IPS DF 19.7 (cell line): Measurements from ENCODE around the gene RUBCNL.
"Not testable (repeated sequence)": the region's sequence is repeated elsewhere in the genome, so short reads cannot be mapped to it uniquely, and the experiment has no call there.

Experiments used
- DNase-seq: peaks from one replicate; pipeline ENCODE4 v3.0.0-alpha.2; 2013; ENCODE audit warnings: low read depth, low spot score

The RUBCNL gene

DNA sequence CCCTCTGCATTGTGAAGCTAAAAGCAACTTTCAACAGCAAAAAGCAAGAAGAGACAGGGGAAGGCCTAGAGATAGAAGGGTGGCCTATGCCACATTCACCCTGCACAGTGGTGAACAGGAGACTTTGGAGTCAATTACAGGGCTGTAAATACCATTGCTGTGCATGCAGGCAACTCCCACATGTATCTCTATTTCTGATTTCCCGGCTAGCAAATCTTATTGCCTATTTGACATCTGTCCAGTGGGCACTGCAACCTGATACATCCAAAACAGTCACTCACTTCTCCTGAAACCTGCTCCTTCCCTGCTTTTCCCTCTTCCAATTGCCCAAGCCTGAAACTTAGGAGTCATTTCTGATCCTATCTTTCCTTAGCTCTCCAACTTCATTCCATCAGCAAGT lies 13.4 kb downstream of the RUBCNL start:
- no peak for DNase-seq

DNA sequence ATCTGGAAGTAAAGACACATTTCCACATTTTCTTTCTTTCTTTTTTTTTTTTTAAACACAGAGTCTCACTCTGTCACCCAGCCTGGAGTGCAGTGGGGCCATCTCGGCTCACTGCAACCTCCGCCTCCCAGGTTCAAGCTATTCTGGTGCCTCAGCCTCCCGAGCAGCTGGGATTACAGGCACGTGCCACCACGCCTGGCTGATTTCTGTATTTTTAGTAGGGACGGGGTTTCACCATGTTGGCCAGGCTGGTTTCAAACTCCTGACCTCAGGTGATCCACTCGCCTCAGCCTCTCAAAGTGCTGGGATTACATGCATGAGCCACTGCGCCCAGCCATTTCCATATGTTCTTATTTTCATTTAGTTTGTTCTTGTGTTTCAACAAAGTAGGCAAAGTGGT lies 14.1 kb downstream of the RUBCNL start:
- DNase-seq: not testable (repeated sequence)

DNA sequence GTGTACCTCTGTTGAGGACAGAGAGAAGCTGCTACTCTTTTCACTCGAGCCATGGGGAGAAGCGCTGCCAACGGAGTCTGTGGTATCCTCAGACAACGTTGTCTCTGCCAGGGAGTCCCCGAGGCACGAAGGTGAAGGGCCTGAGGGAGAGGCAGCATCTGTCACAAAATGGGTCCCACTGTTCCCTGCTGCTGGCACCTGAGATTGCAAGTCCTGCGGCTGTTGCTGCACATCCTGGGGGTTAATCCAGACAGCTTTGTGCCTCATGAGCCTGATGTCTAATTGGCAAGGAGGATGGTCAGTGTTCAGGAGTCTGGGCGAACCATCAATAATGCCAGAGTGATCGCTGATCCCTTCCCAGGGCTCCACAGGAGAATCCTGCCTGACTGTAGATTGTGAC lies 15.0 kb downstream of the RUBCNL start:
- no peak for DNase-seq

DNA sequence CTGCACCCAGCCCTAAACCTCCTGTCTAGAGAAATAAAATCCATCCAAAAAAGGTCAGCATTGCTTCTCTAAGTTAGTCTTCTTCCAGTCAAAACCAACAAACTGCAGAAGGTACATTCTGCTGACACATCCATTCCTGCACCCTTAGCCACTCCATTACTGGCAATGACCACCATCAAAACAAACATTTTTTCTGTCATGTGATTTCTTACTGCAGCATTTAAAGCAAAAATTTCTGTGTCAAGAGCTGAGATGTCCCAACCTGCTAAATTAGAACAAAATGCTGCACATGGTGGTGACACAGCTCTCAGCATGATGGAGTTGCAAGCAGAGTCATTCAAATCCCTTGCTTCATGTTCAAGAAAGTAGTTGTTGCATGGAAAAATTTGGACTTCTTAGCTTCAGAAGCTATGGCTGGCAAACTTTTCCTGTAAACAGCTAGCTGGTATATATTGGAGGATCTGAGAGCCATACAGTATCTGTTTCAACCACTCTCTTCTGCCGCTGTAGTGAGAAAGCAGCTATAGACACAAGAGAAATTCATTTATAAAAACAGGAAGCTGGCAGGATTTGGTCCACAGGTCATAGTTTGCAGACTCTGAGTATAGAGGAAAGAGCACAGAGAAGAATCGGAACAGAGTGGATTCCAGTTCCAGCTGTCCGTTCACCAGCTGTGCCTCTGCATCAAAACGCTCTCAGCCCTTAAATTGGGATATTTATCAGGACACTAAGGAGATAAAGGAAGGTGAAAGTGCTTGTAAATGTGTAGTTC lies 17.4 kb downstream of the RUBCNL start:
- DNase-seq: no peak

DNA sequence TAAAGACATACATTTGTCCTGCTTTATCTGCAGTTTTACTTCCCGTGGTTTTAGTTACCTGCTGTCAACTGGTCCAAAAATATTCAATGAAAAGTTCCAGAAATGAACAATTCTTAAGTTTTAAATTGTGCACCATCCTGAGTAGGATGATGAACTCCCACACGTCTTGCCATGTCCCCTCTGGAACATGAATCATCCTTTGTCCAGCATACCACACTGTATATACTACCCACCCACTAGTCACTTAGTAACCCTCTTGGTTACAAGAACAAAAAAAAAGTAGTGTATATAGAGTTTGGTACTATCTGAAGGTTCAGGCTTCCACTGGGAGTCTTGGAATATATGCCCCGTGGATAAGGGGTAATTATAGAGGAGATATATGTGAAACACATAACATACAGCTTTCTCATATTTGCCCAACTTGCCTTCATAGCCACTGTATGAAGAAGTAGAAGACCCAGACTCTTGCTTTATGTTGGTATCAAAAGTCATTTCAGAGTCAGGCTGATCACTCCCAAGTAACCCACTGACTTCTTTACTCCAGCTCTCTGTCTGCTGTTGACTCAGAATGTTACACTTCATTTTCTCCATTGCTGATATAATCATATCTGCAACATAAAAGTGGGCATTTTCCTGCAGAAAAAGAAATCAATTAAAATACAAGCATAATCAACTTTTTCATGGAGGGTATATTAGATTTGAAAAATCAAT lies 19.3 kb downstream of the RUBCNL start:
- no peak for DNase-seq

DNA sequence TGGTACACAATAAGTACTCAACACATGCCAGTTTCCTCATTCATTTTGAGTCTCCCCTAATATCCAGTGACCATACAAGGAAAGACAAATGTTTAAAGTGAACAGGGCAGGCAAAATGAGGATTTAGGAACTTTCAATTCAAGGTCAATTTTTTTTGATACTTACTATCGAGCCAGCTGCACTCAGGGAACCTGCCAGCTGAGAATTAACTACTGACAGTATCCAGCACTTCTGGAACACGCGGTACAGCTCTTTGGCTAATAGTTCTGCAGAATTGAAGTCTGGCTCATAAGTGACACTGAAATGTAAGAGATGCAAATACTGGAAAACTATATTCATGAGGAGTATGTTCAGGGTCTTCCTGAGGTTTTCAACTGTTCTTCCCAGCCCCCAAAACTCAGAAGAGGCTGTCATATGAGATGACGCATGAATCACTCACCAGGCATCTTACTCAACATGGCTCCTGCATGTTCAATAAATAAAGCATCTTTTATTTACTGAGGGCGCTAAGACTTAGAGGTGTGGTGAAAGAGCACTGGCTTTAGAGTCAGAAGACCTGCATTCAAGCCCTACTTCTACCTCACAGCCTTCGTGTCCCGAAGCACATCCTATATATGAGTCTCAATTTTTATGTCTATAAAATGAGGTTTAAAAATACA lies 25.6 kb downstream of the RUBCNL start:
- no peak for DNase-seq

DNA sequence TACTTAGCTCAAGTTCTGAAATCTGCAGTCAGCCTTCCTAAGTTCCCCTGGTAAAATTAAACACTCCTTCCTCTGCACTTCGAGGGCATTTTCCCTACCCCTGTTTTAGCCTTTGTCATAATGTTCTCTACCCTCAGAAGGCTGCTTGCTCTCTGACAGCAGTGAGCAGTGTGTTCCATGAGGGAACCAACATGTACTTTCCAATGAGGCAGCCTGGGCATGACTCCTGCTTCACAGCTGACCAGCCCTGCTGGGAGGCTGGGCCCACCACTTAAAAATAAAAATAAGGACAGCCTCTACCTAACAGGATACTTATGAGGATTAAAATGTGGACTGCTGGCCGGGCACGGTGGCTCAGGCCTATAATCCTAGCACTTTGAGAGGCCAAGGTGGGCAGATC lies 26.4 kb downstream of the RUBCNL start:
- no peak for DNase-seq

DNA sequence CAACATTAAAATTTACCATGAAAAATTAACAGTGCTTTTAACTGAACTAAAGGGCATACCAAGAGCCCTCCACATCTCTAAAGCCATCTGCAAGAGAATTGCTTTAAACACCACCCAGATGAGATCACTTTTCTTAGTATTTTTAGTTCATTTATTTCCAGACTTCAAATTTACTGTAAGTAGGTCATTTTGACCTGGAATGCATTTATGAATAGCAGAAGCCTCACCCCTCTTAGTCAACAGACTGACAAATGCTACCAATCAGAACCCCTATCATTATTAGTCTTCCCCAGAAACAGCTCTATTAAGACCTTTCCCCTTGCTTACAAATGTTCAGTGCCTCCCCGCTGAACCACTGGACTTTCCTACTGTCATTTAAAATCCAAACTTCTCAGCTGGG lies 27.3 kb downstream of the RUBCNL start:
- no peak for DNase-seq

DNA sequence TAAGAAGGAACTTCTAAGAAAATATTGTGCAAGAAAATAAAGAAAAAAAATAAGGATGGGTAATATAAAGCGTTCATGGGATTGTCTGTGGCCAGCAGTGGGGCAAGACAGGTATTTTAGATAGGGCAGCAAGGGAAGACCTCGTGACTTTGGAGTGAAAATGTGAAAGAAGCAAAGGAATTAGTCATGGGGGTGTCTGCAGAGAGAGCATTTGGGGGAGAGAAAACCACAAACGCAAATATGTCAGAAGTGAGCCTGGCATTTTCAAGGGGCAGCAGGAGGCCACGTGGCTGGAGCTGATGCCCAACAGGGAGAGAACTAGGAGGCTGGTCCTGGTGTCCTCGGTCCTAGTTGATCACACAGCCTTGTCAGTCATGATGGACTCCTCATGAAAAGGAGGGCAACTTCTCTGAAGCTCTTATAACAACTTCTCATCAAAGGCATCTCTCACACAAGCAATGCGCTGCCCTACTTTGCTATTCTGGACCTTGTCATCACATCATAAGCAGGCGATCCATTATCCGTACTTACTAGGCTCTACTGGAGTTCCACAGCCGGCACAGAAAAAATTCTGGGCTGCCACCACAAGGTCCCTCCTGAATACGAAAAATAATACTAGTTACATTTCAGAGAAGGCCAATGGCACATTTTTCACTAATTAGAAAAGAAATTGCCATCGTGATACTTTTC lies 31.0 kb downstream of the RUBCNL start:
- DNase-seq: no peak

DNA sequence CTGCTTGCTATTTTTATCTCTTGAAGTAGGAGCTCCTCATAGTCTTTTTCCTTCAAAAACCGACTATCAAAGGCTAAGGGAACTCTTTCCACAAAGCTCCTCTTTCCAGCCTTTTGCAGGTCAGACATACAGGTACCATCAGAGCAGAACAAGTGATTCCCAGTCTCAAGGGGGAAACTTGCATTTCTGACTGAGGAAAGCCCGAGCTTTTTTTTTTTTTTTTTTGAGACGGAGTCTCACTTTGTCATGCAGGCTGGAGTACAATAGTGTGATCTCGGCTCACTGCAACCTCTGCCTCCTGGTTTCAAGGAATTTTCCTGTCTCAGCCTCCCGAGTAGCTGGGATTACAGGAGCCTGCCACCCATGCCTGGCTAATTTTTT lies 32.0 kb downstream of the RUBCNL start:
- no peak for DNase-seq

DNA sequence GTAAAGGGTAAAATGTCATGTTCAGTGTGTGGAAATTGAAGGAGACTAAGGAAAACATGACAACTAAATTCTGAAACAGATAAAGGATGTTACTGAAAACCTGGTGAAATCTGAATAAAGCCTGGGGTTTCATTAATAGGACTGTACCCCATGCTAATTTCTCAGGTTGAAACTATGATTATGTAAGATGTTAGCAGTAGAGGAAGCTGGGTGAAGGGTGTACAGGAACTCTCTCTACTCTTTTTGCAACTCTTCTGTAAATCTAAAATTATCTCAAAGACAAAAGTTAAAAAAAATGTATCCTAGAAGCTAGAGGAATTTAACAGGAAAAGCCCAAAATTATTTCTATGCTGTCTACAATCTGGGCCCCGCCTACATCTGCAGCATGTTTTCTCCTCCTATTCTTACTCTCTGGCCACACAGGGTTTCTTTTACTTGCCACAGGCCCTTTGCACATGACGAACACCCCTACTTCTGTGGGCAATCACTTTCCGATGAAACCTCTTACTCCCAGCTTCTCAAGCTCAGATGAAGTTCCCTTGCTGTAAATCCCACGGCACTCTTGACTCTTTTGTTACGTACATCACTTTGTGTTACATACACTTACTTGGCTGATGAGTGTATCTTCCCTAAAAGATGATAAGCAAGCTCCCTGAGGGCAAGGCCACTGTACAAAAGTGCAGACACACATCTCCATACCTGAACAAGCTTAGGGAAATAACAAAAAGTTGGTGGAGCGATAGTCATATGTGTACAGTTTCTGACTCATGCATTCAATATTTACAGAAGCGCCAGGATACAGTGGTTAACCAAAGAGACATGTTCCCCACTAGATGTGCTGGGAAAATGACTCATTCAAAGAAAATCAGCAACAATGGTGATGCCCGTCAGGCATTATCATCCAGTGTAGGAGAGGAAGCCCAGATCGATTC lies 32.6 kb downstream of the RUBCNL start:
- no peak for DNase-seq

DNA sequence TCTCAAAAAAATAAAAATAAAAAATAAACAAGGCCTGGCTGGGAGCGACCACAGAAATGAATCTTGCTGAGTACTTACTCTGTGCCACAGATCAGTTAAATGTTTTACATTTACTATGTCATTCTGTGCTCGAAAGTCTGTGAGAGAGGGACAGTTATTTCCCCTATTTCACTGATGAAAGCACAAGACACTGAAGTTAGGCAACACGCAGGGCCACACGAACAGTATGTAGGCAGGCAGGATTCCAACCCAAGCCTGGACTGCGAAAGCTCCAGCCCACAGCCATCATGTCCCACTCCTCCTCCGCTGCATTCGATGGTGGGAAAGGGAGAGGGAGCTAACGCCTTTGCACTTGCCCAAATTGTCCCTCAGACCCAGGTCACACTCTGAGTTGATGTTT lies 34.2 kb downstream of the RUBCNL start:
- DNase-seq: no peak

DNA sequence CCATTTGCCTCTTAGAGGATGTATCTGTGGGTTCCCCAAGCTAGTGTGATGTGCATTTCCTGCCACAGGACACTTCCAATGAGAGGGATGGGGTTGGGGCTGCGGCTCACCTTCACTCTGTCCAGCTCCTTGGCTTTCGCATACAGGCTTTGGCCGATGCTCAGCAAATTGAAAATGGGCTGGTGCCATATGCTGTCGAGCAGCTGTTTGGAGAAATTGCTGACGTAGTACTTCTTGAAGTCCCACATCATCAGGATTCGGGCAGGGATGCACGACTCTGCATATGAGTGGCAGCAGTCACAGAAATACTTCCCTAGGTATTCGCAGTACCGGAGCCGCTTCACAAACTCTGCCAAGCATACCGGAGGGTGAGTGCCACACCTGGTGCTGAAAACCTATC lies 37.0 kb downstream of the RUBCNL start:
- no peak for DNase-seq

DNA sequence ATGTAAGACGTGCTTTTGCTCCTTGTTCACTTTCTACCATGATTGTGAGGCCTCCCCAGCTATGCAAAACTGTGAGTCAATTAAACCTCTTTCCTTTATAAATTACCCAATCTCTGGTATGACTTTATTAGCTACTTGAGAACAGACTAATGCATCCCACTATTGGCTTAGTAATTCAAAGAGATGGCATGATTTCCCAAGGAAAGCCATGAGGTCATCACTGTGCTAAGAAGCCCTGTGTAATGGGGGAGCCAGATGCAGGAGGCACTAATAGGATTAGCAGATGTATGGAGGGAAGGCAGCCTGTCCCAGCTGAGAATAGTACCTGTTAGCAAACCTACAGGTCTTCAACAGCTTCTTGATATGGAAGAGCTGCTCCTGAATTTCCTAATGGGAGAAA lies 38.1 kb downstream of the RUBCNL start:
- DNase-seq: no peak

DNA sequence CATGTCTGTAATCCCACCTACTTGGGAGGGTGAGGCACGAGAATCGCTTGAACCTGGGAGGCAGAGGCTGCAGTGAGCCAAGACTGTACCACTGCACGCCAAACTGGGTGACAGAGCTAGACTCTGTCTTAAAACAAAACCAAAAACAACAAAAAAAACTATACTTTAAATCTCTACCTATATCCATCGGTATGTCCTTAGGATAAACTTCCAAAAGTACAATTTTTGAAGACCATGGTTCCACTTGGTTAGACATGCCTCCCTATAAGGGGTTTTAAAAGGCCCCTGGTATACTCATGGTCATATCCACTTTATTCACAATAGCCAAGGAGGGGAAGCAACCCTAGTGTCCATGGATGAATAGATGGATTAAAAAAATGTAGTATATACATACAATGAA lies 39.8 kb downstream of the RUBCNL start:
- DNase-seq: no peak

DNA sequence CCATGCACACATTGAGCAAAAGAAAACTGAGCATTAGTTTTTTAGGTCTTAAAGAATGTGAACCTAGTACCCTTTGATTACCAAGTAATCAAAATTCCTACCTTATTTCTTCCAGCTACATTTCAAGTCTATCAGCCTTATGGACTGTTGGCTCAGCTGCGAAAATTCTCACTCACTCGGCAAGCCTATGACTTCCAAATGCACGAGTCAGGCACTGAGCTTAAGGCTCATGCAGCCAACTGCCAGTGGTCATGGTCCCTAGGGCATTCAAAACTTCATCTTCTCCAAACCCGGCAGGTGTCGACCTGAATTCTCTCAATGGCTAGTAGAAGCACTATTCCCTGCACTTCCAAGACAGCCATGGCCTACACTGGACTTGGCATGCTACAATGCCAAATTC lies 41.2 kb downstream of the RUBCNL start:
- DNase-seq: no peak

DNA sequence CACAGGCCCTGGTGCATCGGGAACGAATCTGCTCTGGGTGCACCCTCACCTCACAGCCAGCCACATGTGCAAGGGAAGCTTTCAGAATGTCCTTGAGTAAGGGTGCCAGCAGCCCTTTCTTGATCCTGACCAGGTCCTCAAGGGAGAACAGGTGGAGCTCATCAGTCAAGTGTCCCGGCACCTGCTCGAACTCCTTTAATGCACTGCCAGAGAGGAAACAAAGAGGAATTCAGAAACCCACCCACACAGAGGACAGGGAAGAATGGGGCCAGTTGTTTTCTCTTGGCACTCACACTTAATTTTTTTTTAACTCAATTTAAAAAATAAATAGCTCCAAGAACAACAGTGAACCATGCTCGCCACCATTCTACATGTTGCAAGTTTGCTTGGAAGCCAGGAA lies 41.7 kb downstream of the RUBCNL start:
- no peak for DNase-seq

DNA sequence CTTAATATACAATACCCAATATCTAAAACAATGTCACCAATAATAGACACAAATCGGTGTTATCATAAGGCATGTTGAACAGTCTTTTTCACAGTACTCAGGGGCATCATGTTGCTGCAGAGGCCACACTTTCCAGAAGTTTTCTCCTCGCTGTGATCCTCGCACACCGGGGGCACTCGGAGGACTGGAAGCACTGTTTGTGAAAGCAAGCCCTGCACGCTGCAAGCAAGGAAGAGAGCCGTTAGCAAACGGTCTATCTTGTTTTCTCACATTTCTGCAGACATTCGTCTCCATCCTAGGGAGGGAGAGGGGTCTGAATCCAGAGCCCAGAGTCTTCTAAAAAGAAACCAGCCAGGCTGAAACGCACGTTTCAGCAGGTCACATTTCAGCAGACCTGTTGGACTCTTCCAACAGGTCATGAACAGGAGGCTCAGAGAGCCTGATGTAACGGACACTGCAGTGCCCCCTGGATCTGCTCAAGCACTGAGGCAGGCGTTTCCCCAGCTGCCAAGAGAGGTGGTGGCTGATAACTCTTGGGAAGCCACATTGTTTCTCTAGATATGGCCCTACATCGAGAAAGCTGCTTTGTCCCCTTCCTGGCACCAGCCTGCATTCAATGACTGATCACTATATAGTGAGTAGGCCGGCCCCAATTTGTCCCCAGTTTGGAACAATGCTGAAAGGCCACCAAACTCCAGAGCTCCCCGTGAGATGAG lies 43.6 kb downstream of the RUBCNL start:
- no peak for DNase-seq

DNA sequence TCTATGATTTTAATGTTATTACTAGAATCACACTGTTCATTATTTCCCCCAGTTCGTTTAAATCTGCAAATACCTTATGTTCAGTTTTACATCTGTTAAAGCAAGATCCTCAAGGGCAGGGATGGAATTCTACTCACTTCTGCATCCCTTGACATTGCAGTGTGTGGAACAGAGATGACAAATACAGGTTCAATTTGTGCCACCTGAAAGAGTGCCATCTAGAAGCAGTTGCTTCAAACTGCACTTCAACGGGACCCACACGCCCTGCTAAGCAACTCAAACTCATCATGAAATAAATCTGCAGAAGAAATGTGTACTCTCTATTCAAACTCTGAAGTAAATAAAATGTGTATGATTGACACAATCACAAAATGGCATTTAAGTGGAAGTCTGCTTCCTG lies 44.5 kb downstream of the RUBCNL start:
- DNase-seq: no peak

DNA sequence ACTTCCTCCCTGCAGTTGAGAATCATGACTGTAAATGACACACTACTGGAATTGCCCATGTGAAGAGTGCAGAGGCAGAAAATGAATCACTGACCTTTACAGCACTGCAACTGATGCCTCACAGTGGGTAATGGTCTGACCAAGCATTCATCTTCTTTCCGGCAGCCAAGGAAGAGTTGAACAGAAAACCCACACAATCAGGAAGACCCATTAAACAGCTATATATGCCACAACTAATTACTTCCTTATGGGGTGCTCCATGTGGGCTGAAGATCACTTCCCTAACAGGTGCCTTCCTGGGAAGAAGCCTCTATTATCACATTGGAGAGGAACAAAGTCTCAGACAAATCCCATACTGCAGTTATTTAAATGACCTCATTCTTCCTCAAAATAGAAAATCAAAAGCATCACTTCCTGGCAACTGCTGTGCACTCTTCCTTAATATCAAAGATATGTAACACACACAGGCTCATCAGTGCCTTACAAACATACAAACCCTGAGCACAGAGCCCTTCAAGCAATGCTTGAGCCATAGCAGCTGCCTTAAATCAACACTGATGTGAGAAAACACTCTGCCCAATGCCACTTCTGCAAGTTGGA lies 45.8 kb downstream of the RUBCNL start:
- no peak for DNase-seq
